ENCODE measurements around the gene TRIM63. TPM values are rescaled to one million over a fixed set of nuclear protein-coding genes. Genes with fewer than 3 reads are reported as not detected.

The TRIM63 gene
- total and polyA plus RNA-seq, 2 of the 13 experiments (the other 11 are each of a cell fraction or from before 2014, with no cell fraction given), result not detected

- intact Hi-C loops (cut with micrococcal nuclease; ENCODE audit: unreplicated experiment), result no loop called here
- FAIRE-seq, result no peak
- 37% methylated on average over 4 of the region's 4 CpGs for WGBS (ENCODE audit: low lambda C conversion rate)
These were observed 3.0 kb upstream of the TRIM63 start for GRCh38 chr1:26070296-26070962.

More at GRCh38 chr1:26070296-26070962, 3.0 kb upstream of the TRIM63 start:
- ATAC-seq (no peak), DNase-seq (ENCODE audit: low spot score) (no peak)
- no peak overlapping the region for H2AFZ ChIP-seq (ENCODE audit: low read length)
- H3K27me3 ChIP-seq (ENCODE audit: control insufficient read depth in 1 of 2, insufficient read depth in 2 of 2, low read length in 2 of 2), result peaks cover 5 to 48% of the 10 kb centered on the region in 2 experiments; a peak in 4 of 5 replicates
- no peaks in the 10 kb centered on the region for H4K20me1 ChIP-seq (ENCODE audit: insufficient read depth, low read length)
- H3K27ac ChIP-seq (ENCODE audit: extremely low read length, insufficient read depth, low read length), result no peak overlapping the region
- POLR2A ChIA-PET, result no interaction called here
- TF ChIP-seq ZBTB40 (IDR thresholded peaks at IDR 0.05) (no peak), ZBTB40 (CRISPR knock-in tag; IDR thresholded peaks at IDR 0.05) (no peak), ZSCAN21 (CRISPR knock-in tag; IDR thresholded peaks at IDR 0.05; ENCODE audit: borderline replicate concordance) (no peak), SATB2 (CRISPR knock-in tag; IDR thresholded peaks at IDR 0.05) (no peak), ZNF672 (CRISPR knock-in tag; IDR thresholded peaks at IDR 0.05) (no peak), ZFP90 (CRISPR knock-in tag; IDR thresholded peaks at IDR 0.05; ENCODE audit: borderline replicate concordance) (no peak)
- CTCF ChIA-PET (ENCODE audit: low intra/inter-chr PET ratio, low total read pairs), result no interaction called here
- H3K79me2 ChIP-seq (ENCODE audit: insufficient read depth, low read length), result no peaks in the 10 kb centered on the region
- no peaks in the 10 kb centered on the region for H3K9me3 ChIP-seq (ENCODE audit: low read length)
- H3K4me1 ChIP-seq (ENCODE audit: insufficient read depth, low read length), result peaks cover 14% of the 10 kb centered on the region; the same call in 1 of the 2 replicates
- H3K4me2 ChIP-seq (ENCODE audit: low read depth, low read length), result no peak overlapping the region
- H3K36me3 ChIP-seq (replicated peaks in 1 of 2; ENCODE audit: control insufficient read depth in 1 of 2, insufficient read depth in 2 of 2, low read length in 2 of 2), result no peaks in the 10 kb centered on the region
- BruUV-seq (replicated peaks), result no TSS peak
- in situ Hi-C loops (cut with HindIII; ENCODE audit: extremely low pct_ligation_motif_present, low pct_unique_long_range_greater_than_20kb), result no loop called here
- H3K9ac ChIP-seq (ENCODE audit: insufficient read depth, low read depth, low read length), result no peak overlapping the region
- no peak overlapping the region for H3K4me3 ChIP-seq (replicated peaks in 1 of 3; ENCODE audit: insufficient read depth in 1 of 3, low read depth in 2 of 3, low read length in 3 of 3)
